Natural killer cell (primary cell): ENCODE data around the gene OR10G3. TPM values are rescaled to one million over a fixed set of nuclear protein-coding genes. Genes with fewer than 3 reads are reported as not detected.

Experiments used
- ATAC-seq, 3 donors: fragments of 150-1000 bp in 2 of 3; fragments of 200-7000 bp in 1 of 3; cut with Tn5 transposase; 1 replicate in 1 of 3; 2 replicates in 2 of 3; pipeline ENCODE4 v1.10.0; 2021; ENCODE audit warnings: mild to moderate bottlenecking in 2 of 3, moderate library complexity in 2 of 3
- DNase-seq, 2 donors: peaks; one replicate each; pipeline versions ENCODE4 v3.0.0 to v3.0.0-alpha.2; 2013 to 2021; ENCODE audit warnings: mixed read lengths in 1 of 2
- H3K27ac ChIP-seq: one replicate; pipeline ENCODE4 v1.5.1; 2013; ENCODE audit warnings: mild to moderate bottlenecking, low read length
- H3K27me3 ChIP-seq: one replicate; pipeline ENCODE4 v1.6.1; 2013; ENCODE audit warnings: low read length; ENCODE audit not compliant: control insufficient read depth, insufficient read depth
- H3K36me3 ChIP-seq: one replicate; pipeline ENCODE4 v1.6.1; 2013; ENCODE audit warnings: low read length; ENCODE audit not compliant: control insufficient read depth, insufficient read depth
- H3K4me1 ChIP-seq: one replicate; pipeline ENCODE4 v1.6.1; 2013; ENCODE audit warnings: low read length; ENCODE audit not compliant: control insufficient read depth, insufficient read depth
- H3K4me3 ChIP-seq: one replicate; pipeline ENCODE4 v1.5.1; 2013; ENCODE audit warnings: low read length
- H3K9me3 ChIP-seq: one replicate; pipeline ENCODE4 v1.6.1; 2013; ENCODE audit warnings: low read length; ENCODE audit not compliant: control insufficient read depth, insufficient read depth
- H3K27ac Mint-ChIP-seq, 2 donors: one replicate each; pipeline ENCODE4 v1.8.0; 2022; ENCODE audit warnings: mild to moderate bottlenecking in 2 of 2, mixed read lengths in 2 of 2, moderate library complexity in 1 of 2
- H3K27me3 Mint-ChIP-seq, 2 donors: one replicate each; pipeline ENCODE4 v1.8.0; 2022; ENCODE audit warnings: low read depth in 2 of 2, mixed read lengths in 2 of 2
- H3K36me3 Mint-ChIP-seq: one replicate; pipeline ENCODE4 v1.8.0; 2022; ENCODE audit warnings: mixed read lengths
- H3K4me1 Mint-ChIP-seq, 2 donors: one replicate each; pipeline ENCODE4 v1.8.0; 2022; ENCODE audit warnings: mixed read lengths in 2 of 2
- H3K4me3 Mint-ChIP-seq: one replicate; pipeline ENCODE4 v1.8.0; 2022; ENCODE audit warnings: mild to moderate bottlenecking, moderate library complexity, mixed read lengths
- H3K9me3 Mint-ChIP-seq, 2 donors: one replicate each; pipeline ENCODE4 v1.8.0; 2022; ENCODE audit warnings: mixed read lengths in 2 of 2
- CTCF ChIP-seq: fragments of 200-600 bp; IDR thresholded peaks from one replicate; pipeline ENCODE4 v1.8.0; 2022; ENCODE audit warnings: antibody characterized with exemption
- WGBS: methylation state at CpG from one replicate; pipeline ENCODE4 v1.1.7; 2013; ENCODE audit warnings: missing lambda C conversion rate; ENCODE audit not compliant: insufficient coverage; 5-methylcytosine and 5-hydroxymethylcytosine counted together
- intact Hi-C: fragments of 100-400 bp; cut with micrococcal nuclease; formaldehyde crosslinking; loops from one replicate; pipeline ENCODE4 v1.14.2; 2022
- total RNA-seq, 4 donors: library from RNA; stranded (reverse); fragments of 120-200 nt in 1 of 4; gene quantifications; one replicate each; pipeline versions ENCODE4 v1.2.3 to v1.2.4, GENCODE V29; 2013 to 2022

OR10G3 gene
- total RNA-seq, 3 donors from 2014 or later (not counting 1 experiment from before 2014, with no cell fraction given), result not detected

- 75% methylated on average over 5 of the region's 6 CpGs for WGBS
- no peaks in the 10 kb centered on the region for H3K36me3 ChIP-seq
- no peaks in the 10 kb centered on the region for H3K9me3 Mint-ChIP-seq
These were observed 44.1 kb downstream of the OR10G3 start for GRCh38 chr14:21535545-21536417.

GRCh38 chr14:21534576-21534975, 45.3 kb downstream of the OR10G3 start:
- WGBS, result 75% methylated on average over 4 of the region's 4 CpGs
- Histone ChIP-seq H3K9me3 (no peaks in the 10 kb centered on the region), H3K36me3 (no peaks in the 10 kb centered on the region), H3K27me3 (peaks cover 22% of the 10 kb centered on the region), H3K4me3 (no peak overlapping the region), H3K4me1 (no peaks in the 10 kb centered on the region), H3K27ac (no peak overlapping the region)
- peaks cover 41 to 59% of the 10 kb centered on the region in 2 donors for H3K27me3 Mint-ChIP-seq
- intact Hi-C loops, result no loop called here
- H3K4me3 Mint-ChIP-seq, result no peak overlapping the region
- H3K9me3 Mint-ChIP-seq, result no peaks in the 10 kb centered on the region
- ATAC-seq, result no peak
- DNase-seq, result no peak
- no peak for TF ChIP-seq CTCF
- no peak overlapping the region for H3K27ac Mint-ChIP-seq
- H3K4me1 Mint-ChIP-seq, result peaks cover 0 to 6% of the 10 kb centered on the region in 2 donors
- no peaks in the 10 kb centered on the region for H3K36me3 Mint-ChIP-seq

More at GRCh38 chr14:21535545-21536417, 44.1 kb downstream of the OR10G3 start:
- Mint-ChIP-seq H3K27ac (no peak overlapping the region), H3K36me3 (no peaks in the 10 kb centered on the region), H3K27me3 (peaks cover 44 to 64% of the 10 kb centered on the region in 2 donors), H3K4me1 (peaks cover 0 to 6% of the 10 kb centered on the region in 2 donors), H3K4me3 (no peak overlapping the region)
- Histone ChIP-seq H3K4me1 (no peaks in the 10 kb centered on the region), H3K27ac (no peak overlapping the region), H3K27me3 (peaks cover 25% of the 10 kb centered on the region), H3K9me3 (no peaks in the 10 kb centered on the region), H3K4me3 (no peak overlapping the region)
- DNase-seq (no peak), ATAC-seq (no peak)
- TF ChIP-seq CTCF, result no peak
- intact Hi-C loops, result no loop called here

GRCh38 chr14:21533294-21533693, 46.6 kb downstream of the OR10G3 start:
- H3K4me3 Mint-ChIP-seq, result no peak overlapping the region
- no peaks in the 10 kb centered on the region for H3K4me1 ChIP-seq
- ATAC-seq (no peak), DNase-seq (no peak)
- no peak for TF ChIP-seq CTCF
- H3K9me3 ChIP-seq, result no peaks in the 10 kb centered on the region
- peaks cover 0 to 6% of the 10 kb centered on the region in 2 donors for H3K4me1 Mint-ChIP-seq
- H3K9me3 Mint-ChIP-seq, result no peaks in the 10 kb centered on the region
- peaks cover 11% of the 10 kb centered on the region for H3K27me3 ChIP-seq
- H3K4me3 ChIP-seq, result no peak overlapping the region
- H3K36me3 ChIP-seq, result no peaks in the 10 kb centered on the region
- H3K27me3 Mint-ChIP-seq, result peaks cover 34 to 46% of the 10 kb centered on the region in 2 donors
- no peaks in the 10 kb centered on the region for H3K36me3 Mint-ChIP-seq
- H3K27ac ChIP-seq, result no peak overlapping the region
- H3K27ac Mint-ChIP-seq, result no peak overlapping the region
- intact Hi-C loops, result no loop called here
